Pons (tissue), 1 donor: ENCODE data around the gene BRMS1.

Experiments used
- DNase-seq: peaks from one replicate; pipeline ENCODE4 v3.0.0-alpha.2; 2016; ENCODE audit warnings: low spot score

BRMS1 gene

GRCh38 chr11:66336234-66337102 is 8.4 kb downstream of the BRMS1 start, which contains the start of gene RIN1:
Gene RIN1 (minus strand): TSS chr11:66336434. CDS start chr11:66336402, 32 bp downstream.
- DNase-seq, result peak; percentile 26

- DNase-seq, result no peak
Measured at GRCh38 chr11:66335531-66336233, 9.2 kb downstream of the BRMS1 start.

GRCh38 chr11:66334605-66335442 is 10.1 kb downstream of the BRMS1 start:
- DNase-seq, result no peak

- no peak for DNase-seq
Measured at GRCh38 chr11:66333896-66334604, 10.9 kb downstream of the BRMS1 start.

- no peak for DNase-seq
Measured at GRCh38 chr11:66333220-66333877, 11.6 kb downstream of the BRMS1 start.

GRCh38 chr11:66332371-66333219 is 12.3 kb downstream of the BRMS1 start:
- DNase-seq, result no peak

- no peak for DNase-seq
Measured at GRCh38 chr11:66331542-66332370, 13.1 kb downstream of the BRMS1 start.

GRCh38 chr11:66330931-66331330 is 14.0 kb downstream of the BRMS1 start:
- DNase-seq, result no peak

- no peak for DNase-seq
Measured at GRCh38 chr11:66329165-66329673, 15.7 kb downstream of the BRMS1 start.

GRCh38 chr11:66328302-66329144 is 16.4 kb downstream of the BRMS1 start:
- DNase-seq, result peak; percentile 50

GRCh38 chr11:66328031-66328301 is 16.9 kb downstream of the BRMS1 start:
- no peak for DNase-seq

- no peak for DNase-seq
Measured at GRCh38 chr11:66327171-66328030, 17.5 kb downstream of the BRMS1 start.

GRCh38 chr11:66326261-66327111 is 18.4 kb downstream of the BRMS1 start:
- DNase-seq, result no peak

GRCh38 chr11:66325263-66325671 is 19.6 kb downstream of the BRMS1 start:
- no peak for DNase-seq

- no peak for DNase-seq
Measured at GRCh38 chr11:66324664-66325063, 20.2 kb downstream of the BRMS1 start.

- no peak for DNase-seq
Measured at GRCh38 chr11:66323684-66324083, 21.2 kb downstream of the BRMS1 start.
